IPS-18c (cell line): ENCODE results near the gene SETBP1.

Experiments used
- H3K4me3 ChIP-seq: 2 replicates; pipeline ENCODE4 v1.7.0; 2013; ENCODE audit warnings: low read depth, mild to moderate bottlenecking, low read length, moderate library complexity; ENCODE audit not compliant: insufficient read depth
- H3K9me3 ChIP-seq: one replicate; pipeline ENCODE4 v1.6.1; 2013; ENCODE audit warnings: mild to moderate bottlenecking, low read length, moderate library complexity; ENCODE audit not compliant: control insufficient read depth, insufficient read depth

Gene SETBP1

DNA sequence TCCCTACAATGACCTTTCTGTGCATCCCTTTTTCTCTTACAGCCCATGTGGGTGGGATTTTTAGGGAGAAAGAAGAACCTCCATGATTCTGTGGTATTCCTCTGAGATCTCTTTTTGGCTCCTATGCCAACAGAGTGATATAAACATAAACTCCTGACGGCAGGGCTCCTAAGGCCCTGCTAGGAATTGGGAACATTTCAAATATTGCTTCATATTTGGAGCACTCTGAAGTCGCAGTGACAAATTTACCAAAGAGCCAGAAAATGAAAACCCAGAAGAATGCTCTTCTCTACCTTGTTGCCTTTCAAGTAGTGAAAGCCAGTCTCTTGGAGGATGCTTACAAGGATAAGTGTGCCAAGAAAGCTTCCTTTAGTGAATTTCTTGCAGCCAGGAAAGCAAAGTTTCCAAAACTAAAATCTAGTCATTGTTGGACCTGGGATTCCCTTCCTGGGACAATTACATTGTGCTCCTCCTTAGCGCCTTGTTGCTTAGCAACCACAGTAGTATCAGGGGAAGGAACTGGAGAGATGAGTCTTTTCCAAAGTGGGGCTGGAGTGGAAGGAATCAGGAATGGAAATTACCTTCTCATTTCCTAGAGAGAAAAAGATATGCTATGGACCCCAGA lies 7.3 kb upstream of the SETBP1 start:
- no peak overlapping the region for H3K4me3 ChIP-seq
- H3K9me3 ChIP-seq, result no peaks in the 10 kb centered on the region

DNA sequence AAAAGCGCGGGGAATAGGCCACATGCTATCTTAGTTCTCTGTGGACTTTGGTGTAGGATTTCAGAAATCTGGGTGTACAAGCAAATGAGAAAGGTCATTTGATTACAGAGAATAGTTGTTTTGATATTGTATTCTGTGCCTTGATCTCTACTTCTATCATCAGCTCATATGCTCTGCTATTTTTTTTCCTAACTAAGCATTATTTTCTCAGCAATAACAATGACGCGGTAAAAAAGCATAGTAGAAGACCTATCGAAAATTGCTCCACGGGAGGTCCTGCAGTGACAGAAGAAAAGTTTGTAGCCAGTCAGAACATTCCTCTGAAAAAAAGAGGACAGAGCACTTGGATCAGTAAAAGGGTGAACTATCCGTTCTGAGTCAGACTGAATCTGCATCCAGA lies 2.8 kb upstream of the SETBP1 start:
- Histone ChIP-seq H3K4me3 (no peak overlapping the region), H3K9me3 (no peaks in the 10 kb centered on the region)

- H3K4me3 ChIP-seq, result no peak overlapping the region
- H3K9me3 ChIP-seq, result no peaks in the 10 kb centered on the region
These were observed 2.0 kb upstream of the SETBP1 start for GRCh38 chr18:44678725-44679055.

DNA sequence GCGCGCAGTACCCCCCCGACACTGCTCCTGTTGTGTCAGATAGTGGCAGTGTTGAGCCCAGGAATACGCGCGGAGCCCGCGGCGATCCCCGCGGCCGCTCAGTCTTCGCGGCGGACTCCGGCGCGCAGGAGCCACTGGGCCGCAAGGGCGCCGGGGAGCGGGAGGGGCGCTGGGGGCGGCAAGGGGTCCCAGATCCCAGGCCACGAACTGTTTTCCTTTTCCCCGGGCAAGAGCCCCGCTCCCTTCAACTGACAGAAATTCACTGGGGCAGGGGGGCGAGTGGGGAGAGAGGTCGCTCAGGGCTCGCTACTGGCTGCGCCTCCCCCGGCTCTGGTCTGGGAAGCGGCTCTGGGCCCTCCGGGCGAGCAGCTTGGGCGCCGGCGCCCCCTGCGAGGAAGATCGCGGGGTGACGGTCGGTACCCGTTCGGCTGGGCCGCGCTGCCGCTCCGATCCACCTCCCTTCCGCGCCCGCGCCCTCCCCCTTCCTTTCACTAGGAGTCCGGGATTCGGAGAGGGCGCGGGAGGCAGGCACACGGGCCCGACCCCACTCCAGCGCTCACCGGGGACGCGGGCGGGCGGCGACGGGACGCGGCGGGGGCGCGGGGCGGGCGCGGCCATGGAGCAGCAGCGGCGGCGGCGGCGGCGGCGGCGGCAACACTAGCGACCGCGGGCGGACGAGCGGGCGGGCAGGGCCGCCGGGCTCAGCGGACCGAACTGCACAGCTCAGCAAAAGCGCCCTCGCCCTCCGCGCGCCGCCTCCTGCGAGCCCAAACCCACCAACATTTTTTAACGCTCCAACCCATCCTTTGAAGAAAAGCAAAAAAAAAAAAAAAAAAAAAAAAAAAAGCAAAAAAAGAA lies 1.4 kb upstream of the SETBP1 start:
- Histone ChIP-seq H3K9me3 (no peaks in the 10 kb centered on the region), H3K4me3 (peak overlapping the region; percentile 65)

- Histone ChIP-seq H3K4me3 (peak overlapping the region; percentile 65), H3K9me3 (no peaks in the 10 kb centered on the region)
These were observed 795 bp upstream of the SETBP1 start for GRCh38 chr18:44679914-44680272.

DNA sequence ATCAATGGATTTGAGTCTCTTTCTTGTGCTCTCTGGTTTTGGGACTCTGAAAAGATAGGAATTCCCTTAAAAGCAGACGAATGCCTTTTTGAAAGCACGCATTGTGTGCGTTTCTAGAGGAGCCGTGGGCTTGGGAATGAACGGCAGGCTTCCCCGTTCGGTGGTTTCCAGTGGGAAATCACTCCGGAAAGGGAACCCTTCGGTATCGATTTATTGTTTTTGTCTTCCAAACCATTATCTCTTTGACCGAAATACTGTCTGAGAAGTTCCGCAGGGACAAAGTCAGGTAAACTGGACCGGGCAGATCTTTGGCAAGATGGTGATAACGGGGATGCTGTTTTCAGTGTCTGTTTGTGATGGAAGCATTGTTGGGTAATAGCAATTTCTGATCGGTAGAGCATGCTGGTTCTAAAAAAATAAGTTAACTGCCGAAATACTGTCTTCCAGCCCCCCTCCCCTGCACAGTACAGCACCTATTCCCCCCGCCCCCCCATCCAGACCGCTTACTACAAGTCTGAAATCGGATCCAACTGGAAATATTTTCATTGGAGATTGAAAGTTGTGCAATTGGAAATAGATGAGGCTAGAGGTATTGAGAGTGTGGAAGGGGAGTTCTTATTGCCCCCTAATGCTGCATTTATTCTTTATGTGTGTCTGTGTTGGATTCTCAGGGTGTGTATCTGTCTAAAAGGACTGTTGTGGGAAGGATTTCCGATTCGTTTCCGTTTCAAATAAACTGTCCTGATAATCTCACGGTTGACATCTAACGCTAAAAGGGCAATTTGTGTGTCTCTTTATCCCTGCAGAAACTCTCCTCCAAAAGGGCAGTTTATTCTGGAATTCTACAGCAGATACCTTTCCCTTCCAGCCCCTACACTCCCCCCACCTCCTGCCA lies 635 bp downstream of the SETBP1 start:
- Histone ChIP-seq H3K9me3 (no peaks in the 10 kb centered on the region), H3K4me3 (peak overlapping the region; percentile 34)

DNA sequence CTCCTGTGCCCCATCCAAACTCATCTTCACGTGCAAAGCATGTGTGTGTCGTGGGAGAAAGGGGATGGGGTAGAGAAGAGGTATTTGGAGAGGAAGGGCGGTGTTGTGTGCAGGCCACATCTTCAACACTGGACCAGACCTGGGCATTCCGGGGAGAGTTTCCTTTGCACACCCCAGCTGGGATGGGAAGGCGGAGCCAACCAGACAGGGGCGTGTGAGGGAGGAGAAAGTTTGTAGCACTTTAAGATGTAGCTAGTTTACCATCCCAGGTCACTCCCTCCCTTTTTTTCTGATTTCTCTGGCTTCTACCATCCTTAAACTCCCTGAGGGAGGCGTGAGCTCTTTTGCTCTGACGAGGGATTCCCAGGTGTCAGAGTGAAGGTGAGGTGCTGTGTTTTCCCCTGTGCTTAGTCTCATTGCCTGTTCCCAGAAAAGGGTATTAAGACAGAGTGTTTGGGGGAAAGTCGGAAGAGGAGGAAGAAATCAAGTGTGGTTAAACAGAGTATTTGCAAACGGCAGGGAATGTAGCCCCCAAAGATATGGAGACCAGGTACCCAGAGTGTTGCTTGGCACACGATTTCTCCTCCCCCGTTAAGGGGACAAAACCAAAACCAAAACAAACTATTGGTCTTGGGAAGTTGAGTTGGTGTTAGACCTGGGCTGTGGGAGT lies 1.6 kb downstream of the SETBP1 start:
- H3K9me3 ChIP-seq, result no peaks in the 10 kb centered on the region
- H3K4me3 ChIP-seq, result peak overlapping the region; percentile 34

DNA sequence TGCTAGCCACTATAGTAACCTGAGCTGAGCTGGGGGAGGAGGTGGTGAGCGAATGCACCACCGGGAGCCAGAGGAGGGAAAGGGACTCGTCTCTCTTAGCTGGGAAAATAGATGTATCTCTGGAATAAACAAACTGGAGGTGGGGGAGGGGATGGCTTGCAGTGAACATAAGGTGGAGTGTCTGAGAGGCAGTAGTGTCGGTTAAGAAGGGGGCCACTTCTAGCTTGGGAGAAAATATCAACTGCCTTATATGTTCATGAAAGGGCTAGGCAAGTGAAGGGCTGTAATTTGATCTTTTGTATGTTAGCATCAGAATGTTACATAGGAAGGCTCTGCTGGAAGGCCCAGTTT lies 2.2 kb downstream of the SETBP1 start:
- H3K4me3 ChIP-seq, result peak overlapping the region; percentile 34; the same call in 1 of the 2 replicates
- H3K9me3 ChIP-seq, result no peaks in the 10 kb centered on the region

DNA sequence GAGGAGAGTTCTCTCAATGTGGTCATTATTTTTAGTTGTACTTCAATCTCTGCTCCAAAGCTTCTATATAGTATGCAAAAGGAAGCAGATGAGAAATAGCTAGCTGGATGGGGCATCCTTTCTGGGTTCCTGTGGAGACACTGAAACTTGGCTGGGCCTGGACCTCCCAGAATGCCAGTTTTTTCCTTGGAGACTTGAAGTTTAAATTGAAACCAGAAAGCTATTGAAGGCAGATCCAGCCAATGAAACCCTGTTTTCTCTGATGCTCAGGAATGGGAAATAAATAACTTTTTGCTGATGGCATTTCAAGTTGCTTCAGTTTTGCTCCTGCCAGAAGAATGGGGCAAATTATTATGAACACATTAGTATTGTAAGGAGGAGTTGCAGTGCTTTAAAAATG lies 2.9 kb downstream of the SETBP1 start:
- H3K4me3 ChIP-seq, result no peak overlapping the region
- no peaks in the 10 kb centered on the region for H3K9me3 ChIP-seq

- H3K9me3 ChIP-seq, result no peaks in the 10 kb centered on the region
- H3K4me3 ChIP-seq, result no peak overlapping the region
These were observed 4.6 kb downstream of the SETBP1 start for GRCh38 chr18:44685296-44685695.

DNA sequence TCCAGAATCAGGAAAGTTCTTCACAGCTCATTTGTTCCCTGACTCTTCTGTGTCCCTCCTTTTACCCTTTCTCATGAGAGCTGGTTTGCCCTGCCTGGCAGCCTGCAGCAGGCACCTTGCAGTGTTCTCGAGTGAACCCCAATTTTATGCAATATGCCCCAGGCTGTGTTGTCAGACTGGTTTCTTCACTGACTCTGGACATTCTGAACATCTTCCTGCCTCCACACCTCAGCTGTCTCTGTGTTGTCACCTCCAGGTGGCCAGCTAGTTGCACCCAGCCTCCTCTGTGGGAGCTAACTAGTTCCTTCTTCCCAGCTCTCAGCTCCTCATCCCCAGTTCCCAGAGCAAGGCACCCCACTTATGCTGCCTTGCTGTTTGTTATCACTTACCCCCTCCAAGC lies 5.5 kb downstream of the SETBP1 start:
- Histone ChIP-seq H3K9me3 (peaks cover 2% of the 10 kb centered on the region), H3K4me3 (no peak overlapping the region)

DNA sequence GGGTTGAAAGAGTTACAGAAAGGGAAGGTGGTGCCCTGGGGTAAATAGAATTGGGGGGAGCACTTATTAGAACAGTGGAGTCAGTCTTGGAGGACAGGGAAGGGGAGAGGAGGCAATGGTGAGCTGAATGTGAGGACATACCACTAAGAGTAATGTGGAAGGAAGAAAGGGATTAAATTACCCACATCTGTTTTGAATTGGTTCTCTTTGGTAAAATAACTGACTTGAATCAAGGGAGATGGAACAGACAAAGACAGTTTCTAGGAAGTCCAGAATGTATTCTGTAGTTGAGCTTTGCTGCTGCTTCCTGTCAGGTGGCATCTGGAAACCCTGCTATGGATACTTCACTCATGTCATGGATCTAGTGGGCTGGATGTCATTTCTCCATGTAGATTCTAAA lies 6.7 kb downstream of the SETBP1 start:
- Histone ChIP-seq H3K9me3 (peaks cover 2% of the 10 kb centered on the region), H3K4me3 (no peak overlapping the region)

DNA sequence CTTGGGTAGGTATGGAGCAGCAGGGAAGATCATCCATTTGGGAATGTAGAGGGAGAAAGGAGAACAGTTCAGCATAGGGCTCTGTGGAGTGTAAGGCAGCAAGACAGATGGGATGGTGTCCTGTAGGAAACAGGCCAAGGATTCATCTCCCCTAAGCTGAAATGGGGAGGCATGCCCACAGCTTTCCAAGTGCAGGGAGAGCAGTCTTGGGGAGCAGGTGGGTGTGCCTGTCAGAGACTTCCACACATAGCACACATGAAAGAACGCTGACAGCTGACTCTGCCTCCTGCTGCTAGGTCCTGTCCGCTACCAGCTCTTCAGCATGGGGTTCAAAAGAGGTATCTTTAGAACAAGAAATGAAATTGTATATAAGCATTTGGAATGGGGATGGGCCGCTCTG lies 9.0 kb downstream of the SETBP1 start:
- Histone ChIP-seq H3K9me3 (peaks cover 2% of the 10 kb centered on the region), H3K4me3 (no peak overlapping the region)

- Histone ChIP-seq H3K9me3 (peaks cover 2% of the 10 kb centered on the region), H3K4me3 (no peak overlapping the region)
These were observed 10.6 kb downstream of the SETBP1 start for GRCh38 chr18:44691148-44691925.

- H3K9me3 ChIP-seq, result peaks cover 2% of the 10 kb centered on the region
- no peak overlapping the region for H3K4me3 ChIP-seq
These were observed 12.5 kb downstream of the SETBP1 start for GRCh38 chr18:44693030-44693784.

- no peak overlapping the region for H3K4me3 ChIP-seq
These were observed 14.8 kb downstream of the SETBP1 start for GRCh38 chr18:44695503-44695902.

More at GRCh38 chr18:44695503-44695902, 14.8 kb downstream of the SETBP1 start:
- H3K9me3 ChIP-seq, result peaks cover 2% of the 10 kb centered on the region
